HCT116 (cell line): ENCODE results near the gene NEMP2. TPM values are rescaled to one million over a fixed set of nuclear protein-coding genes. Genes with fewer than 3 reads are reported as not detected.
A peak's percentile ranks its signal among the peaks of the same experiment; 100 is the strongest.

Source experiments
- ATAC-seq: fragments of 200-7000 bp; cut with Tn5 transposase; 2 replicates; pipeline ENCODE4 v1.9.1; 2020; ENCODE audit warnings: mild to moderate bottlenecking, moderate library complexity
- BruUV-seq: library from RNA; stranded (reverse); fragments of 400-500 nt; replicated peaks from 2 replicates; lab custom pipeline; 2021; lab: Mats Ljungman, UMichigan
- CTCF ChIA-PET: fragments of 300-600 bp; sonication (Branson Sonifier 250); formaldehyde crosslinking; loops from one replicate; lab custom pipeline; 2021; ENCODE audit warnings: antibody characterized with exemption; lab: Charles Lee
- POLR2A ChIA-PET: fragments of 300-600, 350-600 bp; sonication (Branson Sonifier 250); formaldehyde crosslinking; loops from one replicate; lab custom pipeline; 2021; ENCODE audit warnings: antibody characterized with exemption; lab: Charles Lee
- RAD21 ChIA-PET, 2 experiments: fragments of 300-600 bp; sonication (Branson Sonifier 250); formaldehyde crosslinking; loops; one replicate each; lab custom pipeline; 2023; ENCODE audit warnings: low total read pairs in 2 of 2; ENCODE audit not compliant: uncharacterized antibody in 2 of 2, unreplicated experiment in 2 of 2, low non-redundant PET in 1 of 2; lab: Charles Lee
- DNase-seq: peaks from one replicate; pipeline ENCODE4 v3.0.0-alpha.2; 2010; ENCODE audit warnings: low read depth, low spot score
- H2AFZ ChIP-seq: fragments of 200-600 bp; shearing (Covaris generic), sonication (generic); 2 replicates; pipeline ENCODE4 v1.6.1; 2017; ENCODE audit warnings: low read depth, mixed run types, mixed read lengths, antibody characterized with exemption, low read length; ENCODE audit not compliant: poor library complexity, severe bottlenecking
- H3K27ac ChIP-seq: 2 replicates; pipeline ENCODE4 v1.5.1; 2012; ENCODE audit warnings: low read depth, low read length
- H3K27me3 ChIP-seq: fragments of 200-600 bp; sonication (generic); 2 replicates; pipeline ENCODE4 v1.6.1; 2016; ENCODE audit warnings: mixed run types, low read length, mixed read lengths; ENCODE audit not compliant: insufficient read depth
- H3K36me3 ChIP-seq, 2 experiments: fragments of 200-500 bp in 1 of 2; fragments of 200-600 bp in 1 of 2; sonication (Bioruptor generic) in 1 of 2; sonication (generic) in 1 of 2; 2 replicates each; pipeline versions ENCODE4 v1.5.1 to v1.6.1; 2014 to 2016; ENCODE audit warnings: low read length in 2 of 2, inconsistent platforms in 1 of 2, mixed read lengths in 1 of 2, mixed run types in 1 of 2; ENCODE audit not compliant: insufficient read depth in 2 of 2, control insufficient read depth in 1 of 2
- H3K4me1 ChIP-seq, 2 experiments: fragments of 200-600 bp in 1 of 2; sonication (generic) in 1 of 2; 2 replicates each; pipeline versions ENCODE4 v1.5.1 to v1.6.1; 2012 to 2017; ENCODE audit warnings: low read length in 2 of 2, inconsistent platforms in 1 of 2, mild to moderate bottlenecking in 1 of 2, mixed read lengths in 1 of 2, mixed run types in 1 of 2, moderate library complexity in 1 of 2; ENCODE audit not compliant: insufficient read depth in 2 of 2, control insufficient read depth in 1 of 2
- H3K4me2 ChIP-seq: fragments of 200-600 bp; sonication (generic); 2 replicates; pipeline ENCODE4 v1.6.1; 2017; ENCODE audit warnings: mixed run types, low read length, mixed read lengths
- H3K4me3 ChIP-seq, 2 experiments: fragments of 200-600 bp in 1 of 2; sonication (generic) in 1 of 2; replicated peaks in 1 of 2; 2 replicates each; pipeline ENCODE4 v1.5.1; 2011 to 2016; ENCODE audit warnings: low read length in 2 of 2, control low read depth in 1 of 2, low read depth in 1 of 2, mild to moderate bottlenecking in 1 of 2, mixed read lengths in 1 of 2, mixed run types in 1 of 2
- H3K79me2 ChIP-seq: fragments of 200-600 bp; sonication (generic); 2 replicates; pipeline ENCODE4 v1.6.1; 2017; ENCODE audit warnings: mild to moderate bottlenecking, mixed run types, low read length, moderate library complexity, mixed read lengths; ENCODE audit not compliant: insufficient read depth
- H3K9ac ChIP-seq: fragments of 200-600 bp; sonication (generic); 2 replicates; pipeline ENCODE4 v1.6.1; 2016; ENCODE audit warnings: low read length, mixed read lengths
- H3K9me2 ChIP-seq: fragments of 200-600 bp; sonication (generic), shearing (Covaris generic); 2 replicates; pipeline ENCODE4 v1.6.1; 2017; ENCODE audit warnings: mixed run types, mild to moderate bottlenecking, moderate library complexity; ENCODE audit not compliant: insufficient read depth
- H3K9me3 ChIP-seq, 2 experiments: fragments of 200-500 bp in 1 of 2; fragments of 200-600 bp in 1 of 2; sonication (Bioruptor generic) in 1 of 2; sonication (generic) in 1 of 2; 2 replicates each; pipeline ENCODE4 v1.6.1; 2014 to 2017; ENCODE audit warnings: low read length in 2 of 2, mixed read lengths in 2 of 2, inconsistent platforms in 1 of 2, low read depth in 1 of 2, mild to moderate bottlenecking in 1 of 2, mixed run types in 1 of 2, moderate library complexity in 1 of 2; ENCODE audit not compliant: control insufficient read depth in 1 of 2, insufficient read depth in 1 of 2
- H4K20me1 ChIP-seq: fragments of 200-600 bp; sonication (generic), shearing (Covaris generic); 2 replicates; pipeline ENCODE4 v1.6.1; 2017; ENCODE audit warnings: mixed run types, mild to moderate bottlenecking, moderate library complexity; ENCODE audit not compliant: insufficient read depth
- CBX3 ChIP-seq: IDR thresholded peaks from 2 replicates; pipeline ENCODE4 v1.6.1; 2012; ENCODE audit warnings: low read depth
- CEBPB ChIP-seq: IDR thresholded peaks from 2 replicates; pipeline ENCODE4 v1.6.1; 2012; ENCODE audit warnings: low read depth
- EGR1 ChIP-seq: IDR thresholded peaks from 2 replicates; pipeline ENCODE4 v1.6.1; 2012; ENCODE audit warnings: low read depth
- EZH2 ChIP-seq: fragments of 200-600 bp; sonication (generic); IDR thresholded peaks from 2 replicates; pipeline ENCODE4 v1.6.1; 2017; ENCODE audit warnings: antibody characterized with exemption, mixed run types
- EZH2phosphoT487 ChIP-seq: fragments of 200-600 bp; IDR thresholded peaks from 2 replicates; pipeline ENCODE4 v1.6.1; 2018; ENCODE audit warnings: antibody characterized with exemption, borderline replicate concordance
- JUND ChIP-seq: IDR thresholded peaks from 2 replicates; pipeline ENCODE4 v1.6.1; 2012
- MAX ChIP-seq: IDR thresholded peaks from 2 replicates; pipeline ENCODE4 v1.6.1; 2012
- RAD21 ChIP-seq: IDR thresholded peaks from 2 replicates; pipeline ENCODE4 v1.6.1; 2012; ENCODE audit warnings: low read depth, mild to moderate bottlenecking
- SIN3A ChIP-seq: IDR thresholded peaks from 2 replicates; pipeline ENCODE4 v1.6.1; 2012; ENCODE audit warnings: low read depth
- SRF ChIP-seq: IDR thresholded peaks from 2 replicates; pipeline ENCODE4 v1.6.1; 2012; ENCODE audit warnings: low read depth
- TCF7L2 ChIP-seq: IDR thresholded peaks from 2 replicates; pipeline ENCODE4 v1.7.0; 2011; ENCODE audit warnings: borderline replicate concordance, inconsistent platforms; ENCODE audit not compliant: insufficient read depth, insufficient read length; ENCODE audit errors: extremely low read depth
- YY1 ChIP-seq: IDR thresholded peaks from 2 replicates; pipeline ENCODE4 v1.6.1; 2011; ENCODE audit warnings: low read length, low read depth, moderate library complexity, mild to moderate bottlenecking; ENCODE audit not compliant: insufficient replicate concordance; ENCODE audit errors: extremely low read depth
- ZBTB33 ChIP-seq: IDR thresholded peaks from 2 replicates; pipeline ENCODE4 v1.6.1; 2011; ENCODE audit warnings: mild to moderate bottlenecking, low read length, moderate library complexity; ENCODE audit not compliant: insufficient replicate concordance; ENCODE audit errors: extremely low read depth
- ZFX ChIP-seq: fragments of 450-650 bp; IDR thresholded peaks from 2 replicates; pipeline ENCODE4 v1.6.1; 2017
- ZNF274 ChIP-seq: fragments of 200-500 bp; sonication (Bioruptor generic); IDR thresholded peaks from 2 replicates; pipeline ENCODE4 v1.6.1; 2014; ENCODE audit warnings: mild to moderate bottlenecking, low read depth, low read length, inconsistent platforms
- intact Hi-C: fragments of 100-400 bp; cut with micrococcal nuclease; formaldehyde crosslinking; loops from 2 replicates; pipeline ENCODE4 v1.10.0; 2022
- total RNA-seq: library from RNA; stranded (reverse); gene quantifications from one replicate; pipeline ENCODE4 v1.2.1, GENCODE V29; 2021; ENCODE audit not compliant: unreplicated experiment

Gene NEMP2
- total RNA-seq, 1 experiment from 2014 or later, result 8.6 TPM

- no peak for TF ChIP-seq SIN3A
- TF ChIP-seq MAX, result no peak
- no peak for TF ChIP-seq SRF
- TF ChIP-seq EGR1, result no peak
Observed at GRCh38 chr2:190572246-190572645, 37.7 kb upstream of the NEMP2 start (continued).

- no peaks in the 10 kb centered on the region for H4K20me1 ChIP-seq
- RAD21 ChIA-PET, result no interaction called here
- no peaks in the 10 kb centered on the region for H3K36me3 ChIP-seq
- BruUV-seq, result no TSS peak
- H3K9ac ChIP-seq, result no peak overlapping the region
- TF ChIP-seq TCF7L2 (no peak), JUND (peak; percentile 33; the same call in 1 of the 2 replicates)
- TF ChIP-seq, all 23 proteins: peak for 1
- ATAC-seq (peak; percentile 62), DNase-seq (no peak)
- ChIA-PET POLR2A (no interaction called here), CTCF (no interaction called here)
- peaks cover 0 to 11% of the 10 kb centered on the region in 2 experiments; a peak in 2 of 4 replicates for H3K4me1 ChIP-seq
- H3K27ac ChIP-seq, result no peak overlapping the region
- no peak overlapping the region for H3K4me3 ChIP-seq
- intact Hi-C loops, result no loop called here
- H3K27me3 ChIP-seq, result no peaks in the 10 kb centered on the region
- 0 out of 2 replicates have a peak overlapping the region, but pooled peaks have one; percentile 9 for H3K4me2 ChIP-seq
- no peaks in the 10 kb centered on the region for H3K9me2 ChIP-seq
- no peak overlapping the region for H2AFZ ChIP-seq
- H3K9me3 ChIP-seq, result peaks cover 4 to 5% of the 10 kb centered on the region in 2 experiments; a peak in 2 of 4 replicates
- no peaks in the 10 kb centered on the region for H3K79me2 ChIP-seq
Observed at GRCh38 chr2:190571686-190572085, 37.2 kb upstream of the NEMP2 start.

GRCh38 chr2:190570871-190571270 lies 36.3 kb upstream of the NEMP2 start:
- H4K20me1 ChIP-seq, result no peaks in the 10 kb centered on the region
- H3K36me3 ChIP-seq, result no peaks in the 10 kb centered on the region
- ChIA-PET RAD21 (no interaction called here), POLR2A (no interaction called here), CTCF (no interaction called here)
- no peak overlapping the region for H3K4me2 ChIP-seq
- no peaks in the 10 kb centered on the region for H3K9me2 ChIP-seq
- H3K27me3 ChIP-seq, result no peaks in the 10 kb centered on the region
- TF ChIP-seq YY1, result no peak
- no peak for TF ChIP-seq ZNF274
- no peak for TF ChIP-seq RAD21
- no peak for TF ChIP-seq EZH2phosphoT487
- no peak for TF ChIP-seq ZFX
- no peak for TF ChIP-seq EZH2
- TF ChIP-seq SRF, result no peak
- no peak for TF ChIP-seq CBX3
- TF ChIP-seq EGR1, result no peak
- TF ChIP-seq ZBTB33, result no peak
- no peak for TF ChIP-seq MAX
- no peak for TF ChIP-seq TCF7L2
- no peak for TF ChIP-seq CEBPB
- no peak for DNase-seq
- ATAC-seq, result no peak
- peaks cover 0 to 11% of the 10 kb centered on the region in 2 experiments; a peak in 2 of 4 replicates for H3K4me1 ChIP-seq
- no peak overlapping the region for H3K4me3 ChIP-seq
- no peaks in the 10 kb centered on the region for H3K79me2 ChIP-seq
- H3K9ac ChIP-seq, result no peak overlapping the region
- H2AFZ ChIP-seq, result no peak overlapping the region
- no peak overlapping the region for H3K27ac ChIP-seq
- BruUV-seq, result no TSS peak
- peaks cover 4 to 5% of the 10 kb centered on the region in 2 experiments; a peak in 2 of 4 replicates for H3K9me3 ChIP-seq
- intact Hi-C loops, result no loop called here
